ENCODE measurements around the gene HK1.
"Not testable (repeated sequence)": the region's sequence is repeated elsewhere in the genome, so short reads cannot be mapped to it uniquely, and the experiment has no call there.

Gene HK1

DNA sequence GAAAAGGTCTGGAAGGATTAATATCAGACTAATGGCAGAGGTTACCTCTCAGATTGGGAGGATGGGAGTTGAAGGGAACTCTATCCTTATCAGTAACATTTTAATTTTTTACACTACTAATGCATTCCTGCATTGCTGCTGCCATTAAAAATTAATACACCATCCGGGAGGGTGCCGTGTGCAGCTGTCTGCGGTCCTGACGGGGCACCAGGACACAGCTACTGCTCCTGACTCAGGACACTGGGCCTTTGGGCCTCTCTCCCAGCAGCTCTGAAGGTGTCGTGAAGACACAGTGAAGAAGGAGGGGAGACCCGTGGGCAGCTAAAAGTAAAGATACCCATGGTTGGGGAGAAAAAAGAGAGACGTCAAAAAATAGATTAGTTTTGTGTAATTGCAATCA is 23.4 kb upstream of the HK1 start:
- DNase-seq (ENCODE audit: low read depth in 2 of 2), result no peak

DNA sequence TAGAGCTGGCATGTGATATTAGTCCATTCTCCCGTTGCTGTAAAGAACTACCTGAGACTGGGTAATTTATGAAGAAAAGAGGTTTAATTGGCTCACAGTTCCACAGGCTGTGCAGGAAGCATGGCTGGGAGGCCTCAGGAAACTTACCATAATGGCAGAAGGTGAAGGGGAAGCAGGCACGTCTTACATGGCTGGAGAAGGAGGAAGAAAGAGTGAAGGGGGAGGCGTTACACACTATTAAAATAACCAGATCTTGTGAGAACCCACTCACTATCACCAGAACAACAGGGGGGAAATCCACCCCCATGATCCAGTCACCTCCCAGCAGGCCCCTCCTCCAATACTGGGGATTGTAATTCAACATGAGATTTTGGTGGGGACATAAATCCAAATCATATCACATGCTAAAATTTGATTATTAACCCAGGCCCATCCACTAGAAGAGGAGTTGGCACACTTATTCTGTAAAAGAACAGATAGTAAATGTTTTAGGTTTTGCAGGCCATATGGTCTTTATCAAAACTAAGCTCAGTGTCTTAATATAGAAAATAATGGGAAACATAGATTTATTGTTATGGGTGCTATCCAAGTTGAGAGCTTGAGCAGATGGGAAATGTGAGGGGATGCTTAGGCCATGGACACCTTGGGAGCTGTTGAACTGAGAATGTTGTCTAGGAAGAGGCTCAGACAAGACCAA is 18.6 kb upstream of the HK1 start:
- DNase-seq (ENCODE audit: low read depth in 2 of 2), result no peak

DNA sequence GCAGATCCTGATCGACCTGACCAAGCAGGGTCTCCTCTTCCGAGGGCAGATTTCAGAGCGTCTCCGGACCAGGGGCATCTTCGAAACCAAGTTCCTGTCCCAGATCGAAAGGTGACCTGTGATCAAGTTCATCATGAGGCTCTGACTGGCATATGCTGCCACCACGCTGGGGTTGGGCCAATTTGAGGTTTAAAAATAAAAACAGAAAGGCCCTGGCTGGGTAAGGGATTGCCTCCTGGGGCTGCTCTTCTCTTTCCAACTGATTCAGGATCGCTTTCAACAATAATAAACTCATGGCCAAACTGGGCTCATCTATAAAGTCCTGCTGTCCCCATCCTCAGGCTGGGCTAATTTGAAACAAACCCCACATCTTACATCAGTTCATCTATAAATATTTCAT is 17.1 kb upstream of the HK1 start:
- no peak for DNase-seq (ENCODE audit: low read depth in 2 of 2)

DNA sequence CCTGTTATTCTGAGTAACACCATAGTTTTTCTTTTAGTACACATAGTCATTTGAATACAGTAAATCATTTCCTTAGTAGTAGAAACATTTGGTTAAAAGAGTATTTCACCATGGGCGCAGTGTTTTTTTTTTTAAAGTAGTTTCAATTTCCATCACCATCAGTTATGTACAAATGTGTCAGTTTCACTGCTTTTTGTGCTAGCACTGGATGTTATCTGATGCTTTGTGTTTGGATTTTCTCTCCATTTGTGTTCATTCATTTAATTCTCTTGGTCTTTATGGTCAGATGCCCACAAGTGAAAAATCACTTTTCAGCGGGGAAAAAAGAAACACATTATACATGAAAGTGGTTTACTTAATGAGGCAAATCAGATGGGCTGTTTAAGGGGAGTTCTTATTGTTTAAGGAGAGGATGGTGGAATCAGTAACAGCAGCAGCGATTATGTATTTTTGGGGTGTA is 16.0 kb upstream of the HK1 start:
- DNase-seq (ENCODE audit: low read depth in 2 of 2), result no peak

DNA sequence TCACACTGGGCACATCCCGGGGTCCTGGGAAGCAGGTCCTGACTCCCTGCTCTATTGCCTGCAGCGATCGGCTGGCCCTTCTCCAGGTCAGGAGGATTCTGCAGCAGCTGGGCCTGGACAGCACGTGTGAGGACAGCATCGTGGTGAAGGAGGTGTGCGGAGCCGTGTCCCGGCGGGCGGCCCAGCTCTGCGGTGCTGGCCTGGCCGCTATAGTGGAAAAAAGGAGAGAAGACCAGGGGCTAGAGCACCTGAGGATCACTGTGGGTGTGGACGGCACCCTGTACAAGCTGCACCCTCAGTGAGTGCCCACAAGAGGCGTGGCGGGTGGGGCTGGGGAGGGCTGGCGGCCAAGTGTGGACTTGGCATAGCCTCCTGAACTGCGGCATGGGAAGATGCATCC is 12.8 kb upstream of the HK1 start:
- DNase-seq (ENCODE audit: low read depth in 2 of 2), result no peak

DNA sequence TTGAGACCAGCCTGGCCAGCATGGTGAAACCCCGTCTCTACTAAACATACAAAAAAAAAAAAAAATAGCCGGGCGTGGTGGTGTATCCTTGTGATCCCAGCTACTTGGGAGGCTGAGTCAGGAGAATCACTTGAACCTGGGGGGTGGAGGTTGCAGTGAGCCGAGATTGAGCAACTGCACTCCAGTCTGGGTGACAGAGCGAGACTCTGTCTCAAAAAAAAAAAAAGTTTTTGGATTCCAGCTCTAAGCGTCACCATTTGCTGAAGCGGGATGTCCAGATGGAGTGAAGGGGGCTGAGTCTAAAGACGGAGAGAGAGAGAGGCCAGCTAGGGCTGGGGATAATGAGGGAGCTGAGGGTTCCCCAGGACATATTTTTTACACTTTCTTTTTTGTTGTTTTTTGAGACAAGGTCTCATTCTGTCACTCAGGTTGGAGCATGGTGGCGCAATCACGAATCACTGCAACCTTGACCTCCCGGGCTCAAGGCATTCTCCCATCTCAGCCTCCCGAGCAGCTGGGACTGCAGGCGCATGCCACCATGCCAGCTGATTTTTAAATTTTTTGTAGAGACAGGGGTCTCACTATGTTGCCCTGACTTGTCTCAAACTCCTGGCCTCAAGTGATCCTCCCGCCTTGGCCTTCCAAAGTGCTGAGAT is 9.4 kb upstream of the HK1 start:
- DNase-seq (ENCODE audit: low read depth in 2 of 2), result no peak

DNA sequence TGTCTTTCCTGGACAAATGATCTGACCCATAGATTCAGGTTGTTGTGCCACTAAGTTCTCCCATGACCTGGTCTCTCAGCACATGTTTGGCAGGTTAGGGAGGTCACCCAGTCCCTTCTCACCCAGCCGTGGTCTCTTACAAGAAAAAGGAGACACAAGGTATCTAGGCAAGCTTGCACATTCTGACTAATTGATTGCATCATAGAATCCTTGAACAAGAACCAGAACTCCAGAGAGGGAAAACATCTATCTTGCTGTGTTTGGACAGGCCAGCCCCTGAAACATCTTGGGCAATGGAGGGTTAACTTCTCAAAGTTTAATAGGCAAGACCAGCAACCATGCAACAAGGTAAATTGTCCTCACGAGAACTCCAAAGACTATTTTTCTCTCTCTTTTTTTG is 8.5 kb upstream of the HK1 start:
- DNase-seq (ENCODE audit: low read depth in 2 of 2), result no peak

DNA sequence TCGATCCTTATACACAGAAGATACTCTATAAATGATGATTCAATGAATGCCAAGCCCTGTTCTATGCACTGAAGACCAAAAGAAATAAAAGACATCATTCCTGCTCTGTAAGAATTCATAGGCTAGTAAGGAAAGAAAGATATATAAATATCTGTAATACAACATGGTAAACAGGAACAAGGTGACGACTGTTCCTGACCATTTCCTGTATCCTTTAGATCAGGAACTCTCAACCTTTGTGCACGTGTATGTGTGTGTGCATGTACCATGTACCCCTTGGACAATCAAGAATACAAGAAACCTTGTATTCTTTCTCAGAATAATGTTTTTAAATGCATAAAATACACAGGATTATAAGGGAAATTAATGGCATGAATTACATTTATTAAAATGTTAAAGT is 7.3 kb upstream of the HK1 start:
- DNase-seq (ENCODE audit: low read depth in 2 of 2), result no peak

DNA sequence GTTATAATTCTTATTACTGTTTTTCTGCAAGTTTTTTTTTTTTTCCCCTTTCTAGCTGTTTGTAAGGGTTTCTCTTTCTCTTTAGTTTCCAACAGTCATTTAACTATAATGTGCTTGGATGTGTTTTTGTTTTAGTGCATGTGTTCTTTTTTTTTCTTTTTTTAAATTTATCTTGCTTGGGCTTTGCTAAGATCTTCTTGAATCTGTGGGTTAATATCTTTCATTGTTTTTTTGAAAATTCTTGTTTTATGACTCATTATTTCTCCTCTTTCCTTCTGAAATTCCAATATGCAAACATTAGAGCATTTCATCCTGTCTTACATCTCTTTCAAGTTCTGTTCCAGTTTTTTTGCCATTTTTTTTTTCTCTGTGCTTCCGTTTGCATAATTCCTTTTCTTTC is 5.7 kb upstream of the HK1 start:
- DNase-seq (ENCODE audit: low read depth in 2 of 2), result no peak

DNA sequence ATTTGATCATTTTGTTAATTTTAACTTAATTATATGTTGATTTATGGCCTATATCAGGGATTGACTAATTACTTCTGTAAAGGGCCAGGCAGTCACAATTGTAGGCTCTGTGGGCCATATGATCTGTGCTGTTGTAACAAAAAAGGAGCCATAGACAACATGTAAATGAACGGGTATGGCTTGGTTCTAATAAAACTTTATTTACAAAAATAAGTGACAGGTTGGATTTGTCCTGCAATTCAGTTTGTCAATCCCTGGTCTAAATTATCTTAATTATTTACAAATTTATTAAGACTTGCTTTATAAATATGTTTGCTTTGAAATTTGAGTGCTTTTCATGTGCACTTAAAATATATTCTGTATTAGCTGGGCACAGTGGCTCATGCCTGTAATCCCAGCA is 2.9 kb upstream of the HK1 start:
- no peak for DNase-seq (ENCODE audit: low read depth in 2 of 2)

DNA sequence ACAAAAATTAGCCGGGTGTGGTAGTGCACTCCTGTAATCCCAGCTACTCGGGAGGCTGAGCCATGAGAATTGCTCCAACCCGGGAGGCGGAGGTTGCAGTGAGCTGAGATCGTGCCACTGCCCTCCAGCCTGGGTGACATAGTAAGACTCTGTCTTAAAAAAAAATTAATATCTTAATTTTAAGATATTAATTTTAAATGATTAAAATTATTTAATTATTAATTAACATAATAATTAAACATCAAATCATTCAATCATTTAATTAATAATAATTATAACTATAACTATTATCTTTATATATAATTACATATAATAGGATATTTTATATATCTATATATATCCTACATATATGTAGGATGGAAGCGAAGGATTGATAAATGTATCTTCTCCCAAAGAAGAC is 1.8 kb upstream of the HK1 start:
- DNase-seq (ENCODE audit: low read depth in 2 of 2), result no peak

DNA sequence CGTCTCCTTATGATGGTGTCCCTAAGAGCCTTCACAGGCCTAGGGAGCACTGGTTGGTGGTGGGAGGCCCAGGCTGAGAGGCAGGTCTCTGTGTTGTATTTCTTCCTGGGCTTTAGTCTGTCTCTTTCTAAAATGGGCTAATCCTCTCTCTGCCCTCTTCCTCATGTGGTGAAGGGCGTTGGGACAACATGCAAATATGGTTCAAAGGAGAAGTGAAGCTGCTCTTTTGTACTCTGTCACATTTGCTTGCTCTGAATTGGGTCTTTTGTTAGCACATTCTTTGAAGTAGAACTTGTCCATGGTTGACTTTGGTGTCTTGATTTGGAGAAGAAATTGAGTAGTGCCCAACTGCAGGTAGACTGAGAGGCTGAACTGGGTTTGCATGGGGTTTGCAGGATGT is 814 bp downstream of the HK1 start:
- no peak for DNase-seq (ENCODE audit: low read depth in 2 of 2)

DNA sequence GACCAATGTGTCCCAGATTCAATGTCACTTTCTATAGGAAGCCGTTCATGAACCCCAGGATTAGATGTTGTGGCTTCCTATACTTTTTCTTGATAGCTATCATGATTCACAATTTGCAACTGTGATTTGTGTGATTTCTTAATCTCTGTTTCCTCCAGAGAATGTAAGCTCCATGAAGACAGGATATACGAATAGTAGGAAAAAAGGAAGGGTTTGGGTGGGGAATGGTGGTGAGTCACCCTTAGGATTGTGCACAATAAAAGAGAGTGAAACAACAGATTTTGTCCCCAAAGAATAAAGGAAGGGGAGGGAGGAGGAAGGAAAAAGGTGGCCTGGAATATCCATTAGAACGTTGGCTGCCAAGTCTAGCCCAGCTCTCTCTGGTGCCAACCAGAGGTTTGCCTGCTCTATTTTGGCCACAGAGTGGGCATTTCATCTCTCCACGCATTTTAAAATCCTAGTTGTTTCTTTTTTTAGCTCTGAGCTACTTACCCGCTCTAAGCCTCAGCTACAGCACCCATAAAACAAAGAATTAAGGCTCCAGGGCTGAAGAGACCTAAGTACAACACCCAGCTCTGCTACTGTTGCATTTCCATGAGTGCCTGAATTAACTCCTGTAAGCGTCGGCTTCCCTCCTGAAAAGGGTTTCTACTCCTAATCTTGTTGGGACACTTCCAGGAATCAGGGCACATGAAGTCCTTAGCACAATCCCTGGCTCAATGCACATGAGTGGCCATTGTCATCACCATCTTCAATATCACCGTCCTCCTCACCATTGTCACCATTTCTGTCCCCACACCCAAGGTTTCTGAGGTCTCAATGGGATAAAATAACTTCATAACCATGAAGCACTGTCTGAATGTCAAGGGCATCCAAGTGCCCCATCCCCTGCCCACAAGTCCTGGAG is 3.5 kb downstream of the HK1 start:
- no peak for DNase-seq (ENCODE audit: low read depth in 2 of 2)

DNA sequence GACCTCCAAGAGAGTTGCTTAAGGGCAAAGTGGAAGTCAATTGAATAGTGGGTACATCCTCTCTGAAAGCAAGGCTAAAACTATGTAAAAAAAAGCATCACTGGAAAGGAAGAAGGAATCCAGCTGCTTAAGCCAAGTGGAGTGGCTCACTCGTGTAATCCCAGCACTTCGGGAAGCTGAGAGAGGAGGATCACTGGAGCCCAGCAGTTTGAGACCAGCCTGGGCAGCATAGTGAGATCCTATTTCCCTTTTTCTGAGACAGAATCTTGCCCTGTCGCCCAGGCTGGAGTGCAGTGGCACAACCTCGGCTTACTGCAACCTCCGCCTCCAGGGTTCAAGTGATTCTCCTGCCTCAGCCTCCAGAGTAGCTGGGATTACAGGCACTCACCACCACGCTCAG is 6.1 kb downstream of the HK1 start:
- DNase-seq (ENCODE audit: low read depth in 2 of 2), result not testable (repeated sequence)

DNA sequence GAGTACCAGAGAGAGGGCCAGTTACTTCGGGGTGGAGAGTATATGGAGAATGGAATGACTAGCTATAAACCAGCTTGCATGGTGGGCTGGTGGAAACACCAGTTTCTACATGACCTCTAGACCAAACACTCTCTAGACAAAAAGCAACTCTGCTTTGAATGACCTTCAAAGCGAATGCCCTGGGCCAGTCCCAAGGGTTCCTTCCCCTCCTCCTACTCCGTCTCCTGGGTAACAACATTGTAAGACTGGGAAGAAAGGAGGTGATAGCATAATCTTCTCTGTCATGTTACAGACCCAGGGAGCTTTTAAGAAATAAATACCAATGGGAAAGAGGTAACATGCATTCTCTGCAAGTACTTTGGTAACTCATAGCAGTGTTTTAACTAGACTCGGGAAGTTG is 7.4 kb downstream of the HK1 start:
- DNase-seq (ENCODE audit: low read depth in 2 of 2), result no peak

DNA sequence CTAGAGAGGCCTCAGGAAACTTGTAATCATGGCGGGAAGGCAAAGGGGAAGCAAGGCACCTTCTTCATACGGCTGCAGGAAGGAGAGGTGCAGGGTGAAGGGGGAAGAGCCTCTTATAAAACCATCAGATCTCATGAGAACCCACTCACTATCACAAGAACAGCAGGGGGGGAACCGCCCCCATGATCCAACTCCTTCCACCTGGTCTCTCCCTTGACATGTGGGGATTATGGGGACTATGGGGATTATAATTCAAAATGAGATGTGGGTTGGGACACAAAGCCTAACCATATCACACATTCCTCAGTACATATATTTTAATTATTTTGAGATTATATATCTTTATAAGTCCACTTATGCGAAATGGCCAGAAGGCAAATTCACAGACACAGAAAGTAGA is 8.9 kb downstream of the HK1 start:
- DNase-seq (ENCODE audit: low read depth in 2 of 2), result no peak

DNA sequence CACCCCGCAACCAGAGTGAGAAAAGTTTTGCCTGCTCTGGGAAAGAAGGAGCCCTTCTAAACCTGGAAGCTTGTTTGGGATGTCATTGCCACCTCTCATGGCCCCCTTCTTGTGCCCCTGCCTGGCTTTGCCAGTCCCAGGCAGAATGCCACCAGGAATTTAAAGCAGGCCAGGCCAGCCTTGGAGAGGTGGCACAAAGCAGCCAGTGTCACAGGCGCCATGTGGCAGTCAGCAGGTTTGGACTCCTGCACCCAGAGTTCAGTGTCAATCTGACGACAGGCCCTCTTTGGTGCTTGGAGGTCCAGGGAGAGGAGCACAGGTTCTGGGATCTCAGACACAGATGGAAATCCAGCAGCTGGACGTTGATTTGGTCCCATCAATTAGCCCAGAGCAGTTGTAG is 12.7 kb downstream of the HK1 start:
- DNase-seq (ENCODE audit: low read depth in 2 of 2), result no peak

DNA sequence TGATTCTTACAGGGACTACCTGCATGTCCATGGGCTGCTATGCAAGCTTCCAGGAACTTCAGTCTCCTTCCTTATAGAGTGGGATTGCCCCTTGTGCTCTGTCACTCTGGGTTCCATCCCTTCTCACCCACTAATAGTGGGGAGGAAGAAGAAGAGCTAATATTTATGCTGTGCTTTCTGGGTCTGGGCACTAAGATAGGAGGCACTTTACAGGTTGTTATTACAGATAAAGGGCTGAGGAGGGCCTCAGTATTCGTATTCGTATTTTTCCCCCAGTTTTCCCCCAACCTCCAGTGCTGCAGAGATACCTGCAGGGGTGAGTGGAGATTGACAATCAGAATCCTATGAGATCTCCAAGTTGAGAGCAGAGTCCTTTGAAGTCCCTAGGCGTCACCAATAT is 14.2 kb downstream of the HK1 start:
- DNase-seq (ENCODE audit: low read depth in 2 of 2), result no peak

DNA sequence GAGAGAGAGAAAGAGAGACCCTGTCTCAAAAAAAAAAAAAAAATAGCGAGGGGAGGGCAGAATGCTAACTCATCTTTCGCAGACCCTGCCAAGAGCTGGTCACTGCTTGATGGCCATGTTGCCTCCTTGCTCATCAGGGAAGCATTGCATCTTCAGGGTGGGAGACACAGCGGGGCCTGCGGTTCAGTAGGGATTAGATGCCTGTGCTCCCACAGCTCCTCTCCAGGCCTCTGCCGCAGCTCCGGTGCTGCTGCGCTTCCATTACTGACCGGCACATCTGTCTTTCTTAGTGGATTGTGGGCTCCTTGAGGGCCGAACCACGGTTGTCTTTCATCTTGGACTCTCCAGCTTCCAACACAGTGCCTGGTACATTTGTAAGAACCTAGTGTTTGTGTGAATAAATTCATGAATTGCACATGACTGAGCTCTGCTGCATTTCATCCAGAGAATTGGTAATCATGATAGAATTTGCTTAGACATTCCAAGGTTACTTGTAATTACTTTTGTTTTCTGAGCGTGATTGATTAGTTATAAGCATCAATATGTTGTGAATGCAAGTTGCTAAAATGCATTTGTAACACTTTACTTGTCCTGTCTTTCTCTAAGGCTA is 16.8 kb downstream of the HK1 start:
- no peak for DNase-seq (ENCODE audit: low read depth in 2 of 2)

DNA sequence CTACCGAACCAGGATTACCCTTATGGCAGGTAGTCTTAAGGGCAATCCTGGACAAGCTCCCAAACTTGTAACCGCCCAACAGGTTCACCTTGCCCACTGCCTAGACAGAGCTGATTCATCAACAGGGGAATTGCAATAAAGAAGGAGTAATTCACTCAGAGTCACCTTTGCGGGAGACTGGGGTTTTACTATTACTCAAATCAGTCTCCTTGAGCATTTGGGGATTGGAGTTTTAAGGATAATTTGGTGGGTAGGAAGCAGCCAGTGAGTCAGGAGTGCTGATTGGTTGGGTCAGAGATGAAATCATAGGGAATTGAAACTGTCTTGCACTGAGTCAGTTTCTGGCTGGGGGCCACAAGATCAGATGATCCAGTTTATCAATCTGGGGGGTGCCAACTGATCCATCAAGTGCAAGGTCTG is 25.3 kb downstream of the HK1 start:
- no peak for DNase-seq (ENCODE audit: low read depth in 2 of 2)

DNA sequence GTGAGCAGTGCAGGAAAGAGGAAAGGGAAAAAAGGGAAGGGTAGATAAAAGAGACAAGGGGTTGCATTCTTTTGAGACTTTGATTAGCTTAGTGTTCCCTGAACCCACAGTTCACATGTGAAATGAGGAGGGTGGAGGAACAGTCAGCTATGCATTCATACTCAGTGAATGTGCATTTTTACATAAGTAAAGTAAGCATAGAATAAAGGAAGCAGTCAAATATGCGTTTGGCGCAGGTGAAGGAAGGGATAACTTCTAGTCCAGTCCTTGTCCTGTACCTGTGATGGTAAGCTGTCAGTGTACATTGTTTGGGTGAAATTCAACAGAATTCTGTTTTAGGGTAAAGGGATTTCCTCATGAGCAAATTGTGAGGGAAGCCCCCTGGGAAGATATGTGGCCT is 28.1 kb downstream of the HK1 start:
- no peak for DNase-seq (ENCODE audit: low read depth in 2 of 2)

DNA sequence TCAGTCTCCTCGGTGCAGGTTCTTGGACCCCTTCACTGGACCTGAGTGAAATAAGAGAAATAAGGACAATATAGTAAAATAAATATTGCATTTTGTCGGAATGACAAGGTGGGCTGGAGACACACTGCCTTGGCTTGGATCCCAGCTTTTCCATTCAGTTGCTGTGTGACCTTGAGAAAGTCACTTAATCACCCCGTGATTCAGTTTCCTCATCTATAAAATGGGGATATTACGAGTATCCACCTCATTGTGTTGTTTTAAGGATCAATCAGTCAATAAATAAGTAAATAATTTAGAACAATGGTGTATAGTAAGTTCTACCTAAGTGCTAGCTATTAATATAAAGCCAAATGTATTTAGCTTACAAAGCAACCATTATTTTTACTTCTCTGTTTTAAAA is 29.1 kb downstream of the HK1 start:
- DNase-seq (ENCODE audit: low read depth in 2 of 2), result no peak
